Left hindlimb (tissue), 1 donor: ENCODE measurements around the gene MEGF10.
"Not testable (repeated sequence)": the region's sequence is repeated elsewhere in the genome, so short reads cannot be mapped to it uniquely, and the experiment has no call there.

Experiments used
- DNase-seq: peaks from one replicate; pipeline ENCODE4 v3.0.0-alpha.2; 2018

MEGF10 gene

GRCh38 chr5:127290019-127290945 lies at the start of gene MEGF10:
Gene MEGF10 (plus strand): TSS chr5:127290796. CDS start chr5:127331309, 40,513 bp downstream.
- peak; percentile 88 for DNase-seq

GRCh38 chr5:127243011-127243410 lies 47.6 kb upstream of the MEGF10 start:
- DNase-seq = no peak

GRCh38 chr5:127254729-127255284 lies 35.8 kb upstream of the MEGF10 start:
- DNase-seq = no peak

DNA sequence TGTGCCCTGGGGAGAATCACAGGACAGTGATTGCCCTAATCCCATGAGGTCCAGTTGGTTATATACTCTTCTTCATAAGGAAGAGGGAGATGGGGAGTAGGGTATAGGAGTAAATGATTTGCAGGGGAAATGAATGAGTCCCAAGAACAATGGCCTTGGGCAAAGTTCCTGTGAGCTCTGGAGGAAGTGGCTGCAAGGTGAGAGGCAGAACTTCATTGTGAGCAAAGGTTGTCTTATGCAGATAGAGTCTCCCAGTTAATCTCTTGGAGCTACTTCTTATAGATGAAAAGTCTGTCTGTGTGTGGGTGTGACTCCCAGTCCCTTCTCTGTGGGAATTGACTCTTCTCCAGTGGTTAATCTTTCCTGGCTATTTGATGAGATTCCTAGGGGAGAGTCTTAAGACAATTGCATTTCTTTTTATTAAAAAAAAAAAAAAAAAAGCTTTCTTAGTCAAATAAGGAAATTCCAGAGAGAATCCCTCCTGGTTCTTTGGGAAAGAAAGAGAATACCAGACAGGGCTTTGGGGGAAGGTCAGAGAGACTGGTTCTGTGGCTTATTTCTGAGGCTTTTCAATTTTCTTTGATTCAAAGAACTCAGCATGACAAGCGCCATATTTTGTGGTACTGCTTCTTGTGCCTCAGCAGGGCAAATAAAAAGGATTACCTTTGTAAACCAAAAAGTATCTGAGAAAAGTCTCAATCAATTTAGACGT lies 33.6 kb upstream of the MEGF10 start:
- DNase-seq = no peak

DNA sequence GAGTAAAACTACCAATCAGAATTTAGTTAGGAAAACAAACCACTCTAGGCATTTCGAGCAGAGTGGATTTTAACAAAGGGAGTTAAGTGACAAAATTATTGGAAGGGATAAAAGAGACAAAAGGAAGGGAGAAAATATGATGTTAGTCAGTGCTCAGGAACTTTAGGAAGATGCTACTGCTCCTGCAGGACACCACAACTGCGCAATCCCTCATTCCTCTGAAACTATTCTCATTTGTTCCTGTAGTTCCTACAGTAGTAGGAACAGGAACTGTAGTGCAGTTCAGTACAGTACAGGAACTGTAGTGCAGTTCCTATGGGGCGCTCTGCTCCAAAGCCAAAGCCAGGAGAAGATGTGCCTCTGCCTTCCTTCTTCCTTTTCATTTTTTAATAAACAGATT lies 29.9 kb upstream of the MEGF10 start:
- DNase-seq = no peak

GRCh38 chr5:127265473-127265872 lies 25.1 kb upstream of the MEGF10 start:
- DNase-seq = not testable (repeated sequence)

- DNase-seq = not testable (repeated sequence)
Observed at GRCh38 chr5:127268342-127268741, 22.3 kb upstream of the MEGF10 start.

DNA sequence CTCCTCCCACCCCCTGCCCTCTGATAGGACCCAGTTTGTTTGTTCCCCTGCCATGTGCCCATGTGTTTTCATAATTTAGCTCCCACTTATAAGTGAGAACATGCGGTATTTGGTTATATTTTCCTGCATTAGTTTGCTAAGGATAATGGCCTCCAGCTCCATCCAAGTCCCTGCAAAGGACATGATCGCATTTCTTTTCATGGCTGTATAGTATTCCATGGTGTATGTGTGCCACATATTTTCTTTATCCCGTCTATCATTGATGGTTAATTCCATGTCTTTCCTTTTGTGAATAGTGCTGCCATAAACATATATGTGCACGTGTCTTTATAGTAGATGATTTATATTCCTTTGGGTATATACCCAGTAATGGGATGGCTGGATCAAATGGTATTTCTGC lies 19.9 kb upstream of the MEGF10 start:
- not testable (repeated sequence) for DNase-seq

DNA sequence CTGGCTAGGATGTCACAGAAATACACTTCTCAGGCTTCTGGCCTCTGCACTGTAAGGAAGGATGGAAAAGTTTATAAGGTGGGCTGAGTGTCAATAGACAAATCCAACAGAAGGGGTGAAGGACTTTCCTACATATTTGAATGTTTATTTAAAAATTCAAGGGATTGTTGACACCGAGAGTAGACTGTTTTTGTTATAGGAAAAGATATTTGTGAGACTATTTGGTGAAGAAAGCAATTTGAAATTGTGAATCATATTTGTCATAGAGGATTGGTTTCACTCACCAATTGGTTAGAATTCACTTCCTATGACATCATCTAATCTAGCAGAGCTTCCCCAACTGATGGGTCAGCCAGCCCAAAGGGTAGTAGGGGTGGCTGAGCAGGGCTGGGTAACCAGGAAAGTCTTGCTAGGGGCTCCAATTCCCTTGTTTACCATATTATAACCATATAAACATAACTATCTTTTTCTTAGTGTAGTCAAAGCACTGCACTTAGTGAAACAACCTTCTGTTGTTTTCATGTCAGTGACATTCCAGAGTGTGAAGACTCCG lies 14.9 kb upstream of the MEGF10 start:
- DNase-seq = no peak

GRCh38 chr5:127280491-127281220 lies 9.9 kb upstream of the MEGF10 start:
- DNase-seq = no peak

- no peak for DNase-seq
Observed at GRCh38 chr5:127281609-127282008, 9.0 kb upstream of the MEGF10 start.

- DNase-seq = no peak
Observed at GRCh38 chr5:127288676-127289075, 1.9 kb upstream of the MEGF10 start.

DNA sequence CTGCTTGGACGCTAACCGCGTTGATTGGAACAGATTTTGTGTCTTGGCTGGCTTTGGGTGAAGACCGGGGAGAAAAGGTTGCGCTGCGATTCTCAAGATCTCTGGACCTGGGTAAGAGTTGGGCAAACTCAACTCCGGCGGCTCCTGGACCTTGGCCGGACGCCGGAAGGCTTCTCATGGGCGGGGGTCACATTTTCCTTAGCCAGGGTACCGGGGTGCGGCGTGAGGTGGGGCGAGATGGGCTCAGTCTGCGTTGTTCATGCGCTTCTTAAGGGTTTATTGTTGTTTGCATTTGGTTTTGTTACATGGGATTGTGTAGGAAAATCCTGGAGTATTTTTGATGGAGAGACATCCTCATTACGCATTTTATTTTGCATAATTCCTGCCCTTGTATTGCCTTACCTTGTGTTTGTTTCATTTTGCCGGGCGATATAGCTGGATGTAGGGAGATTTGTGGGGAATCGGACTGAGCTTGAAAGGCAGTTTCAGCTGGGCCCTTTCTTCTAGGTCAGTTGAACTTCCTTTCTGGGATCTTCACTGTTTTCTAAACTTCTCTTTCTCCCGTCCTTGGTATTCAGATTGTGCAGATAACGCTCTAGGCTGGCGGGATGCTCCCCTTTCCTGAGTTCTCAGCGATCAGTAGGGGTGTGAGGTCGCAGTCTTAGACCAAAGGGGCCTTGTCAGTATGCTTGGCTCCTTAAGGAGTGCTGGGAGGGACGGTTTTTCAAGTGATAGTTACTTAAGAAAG lies 524 bp downstream of the MEGF10 start:
- peak; percentile 32 for DNase-seq

DNA sequence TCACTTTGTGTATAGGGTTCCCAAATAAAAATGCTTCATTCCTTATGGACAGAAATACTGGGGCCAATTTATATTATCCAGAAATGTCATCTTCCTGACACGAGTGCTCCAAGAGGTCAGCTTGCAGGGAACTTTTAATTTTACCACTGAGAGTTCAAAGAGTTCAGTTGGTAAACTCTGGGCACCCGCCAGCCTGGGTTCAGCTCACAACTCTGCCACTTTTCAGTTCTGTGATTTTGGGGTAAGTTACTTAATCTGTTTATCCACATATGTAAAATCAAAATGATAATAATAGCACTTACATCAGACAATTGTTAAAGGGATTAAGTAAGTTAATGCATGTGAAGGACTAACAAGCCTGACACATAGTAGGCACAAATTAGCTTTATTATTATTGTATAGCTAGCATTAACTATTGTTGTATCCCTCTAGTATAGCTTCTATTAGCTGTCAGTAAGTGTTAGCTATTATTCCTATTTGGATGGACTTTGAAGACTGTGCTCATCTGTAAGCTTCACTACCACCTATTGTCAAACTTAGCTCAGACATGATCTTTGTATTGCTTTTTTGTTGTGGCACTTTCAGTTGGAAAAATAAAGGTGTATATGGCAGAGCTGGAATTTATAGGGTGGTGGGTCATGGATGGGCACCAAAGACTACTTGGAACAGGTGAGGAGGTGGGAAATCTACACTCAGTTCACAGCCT lies 1.6 kb downstream of the MEGF10 start:
- no peak for DNase-seq

DNA sequence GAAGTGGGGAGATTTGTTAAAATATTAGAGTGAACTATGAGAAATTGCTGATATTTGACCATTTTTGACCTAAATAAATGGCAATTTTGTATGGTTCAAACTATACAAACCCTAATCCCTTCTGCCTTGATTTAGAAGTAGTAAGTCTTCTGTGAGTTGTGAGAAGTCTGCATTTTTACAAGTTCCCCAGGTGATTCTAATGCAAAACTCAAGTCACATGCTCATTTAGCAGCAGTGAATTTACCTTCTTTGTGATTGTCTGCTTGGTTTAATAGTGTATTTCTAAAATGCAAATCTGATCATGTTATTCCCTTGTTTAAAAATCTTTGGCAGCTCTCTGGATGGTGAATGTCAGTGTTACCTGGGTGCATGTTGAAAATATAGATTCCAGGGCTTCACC lies 2.8 kb downstream of the MEGF10 start:
- no peak for DNase-seq

DNA sequence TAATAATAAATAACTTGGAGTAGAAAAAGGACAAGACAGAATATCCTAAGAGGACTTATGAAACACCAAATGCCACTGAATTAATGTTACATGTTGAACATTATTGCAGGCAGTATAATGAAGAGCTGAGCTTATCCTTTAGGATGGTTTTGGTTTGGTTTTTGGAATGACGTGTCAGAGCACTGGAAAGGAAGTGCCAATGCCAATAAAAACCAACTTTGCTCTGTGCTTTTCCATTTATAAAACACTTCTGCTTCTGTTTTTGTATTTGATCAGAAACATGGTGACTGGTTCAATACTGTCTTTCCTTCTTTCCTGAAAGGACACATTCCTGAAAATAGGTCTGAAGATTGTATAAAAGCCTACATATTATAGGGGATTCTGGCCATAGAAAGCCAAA lies 4.2 kb downstream of the MEGF10 start:
- DNase-seq = no peak

DNA sequence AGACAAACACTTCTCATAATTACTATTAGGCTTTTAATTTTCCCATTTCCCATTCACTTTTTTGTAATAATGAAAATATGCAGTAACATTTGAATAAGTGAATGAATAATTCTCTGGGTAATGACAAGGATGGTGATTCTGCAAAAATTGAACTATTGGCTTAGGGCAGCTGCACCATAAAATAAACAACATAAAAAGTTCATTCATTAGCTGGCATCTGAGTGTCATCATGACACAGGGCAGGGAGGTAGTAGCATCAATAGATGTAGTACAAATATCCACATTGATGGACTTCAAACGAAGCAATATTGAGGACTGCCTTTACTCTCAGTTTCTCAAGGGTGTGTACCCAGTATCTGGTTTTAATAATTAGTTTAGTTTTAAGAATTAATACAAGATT lies 4.9 kb downstream of the MEGF10 start:
- no peak for DNase-seq

- DNase-seq = no peak
Observed at GRCh38 chr5:127296321-127296720, 5.7 kb downstream of the MEGF10 start.

GRCh38 chr5:127296894-127297293 lies 6.3 kb downstream of the MEGF10 start:
- DNase-seq = not testable (repeated sequence)

DNA sequence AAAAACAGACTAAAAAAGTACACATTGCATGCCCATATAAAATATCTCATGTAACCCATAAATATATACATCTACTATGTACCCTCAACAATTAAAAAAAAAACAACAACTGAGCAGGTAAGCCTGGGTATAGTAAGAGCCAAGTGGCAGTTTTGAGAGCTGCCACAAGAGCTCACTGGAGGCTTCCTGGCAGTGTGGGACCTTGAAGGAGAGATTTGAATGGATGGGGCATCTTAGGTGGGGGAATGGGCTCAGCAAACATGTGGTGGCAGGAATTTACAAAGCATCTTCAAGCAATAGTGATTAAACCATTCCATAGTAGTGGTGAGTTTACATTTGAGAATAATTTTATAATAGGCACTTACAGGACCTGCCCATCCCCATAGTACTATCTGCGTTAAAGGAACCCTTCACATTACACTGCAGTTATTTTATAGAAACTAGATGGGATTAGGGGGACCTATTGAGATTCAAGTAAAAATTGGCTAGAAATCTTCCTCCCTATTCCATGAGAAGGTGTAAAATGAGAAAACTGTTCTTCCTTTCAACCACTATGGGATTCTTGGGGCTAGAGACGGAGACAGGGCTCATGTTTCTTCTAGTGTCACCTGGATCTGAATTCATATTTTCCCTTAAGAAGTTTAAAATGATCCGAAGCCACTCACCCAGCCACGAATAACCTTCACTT lies 6.9 kb downstream of the MEGF10 start:
- no peak for DNase-seq

DNA sequence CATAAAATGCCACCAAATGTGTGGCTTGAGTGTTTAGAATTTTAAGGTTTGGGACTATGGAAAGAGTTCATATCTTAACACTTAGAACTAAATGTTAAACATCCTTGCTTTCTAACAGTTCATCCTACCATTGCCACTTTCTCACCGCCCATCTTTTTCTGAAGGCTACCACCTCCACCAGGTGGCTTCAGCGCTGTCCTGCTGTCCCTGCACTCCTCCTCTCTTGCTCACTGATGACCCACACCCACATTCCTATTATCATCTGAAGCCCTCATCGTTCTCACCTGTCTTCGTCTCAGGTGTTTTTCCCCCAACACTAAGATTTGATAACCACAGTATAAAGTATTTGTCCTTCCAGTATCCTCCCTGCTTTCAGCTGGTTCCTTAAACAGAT lies 7.4 kb downstream of the MEGF10 start:
- no peak for DNase-seq
